IMR-90 (cell line): ENCODE measurements around the gene GOSR1. TPM values are rescaled to one million over a fixed set of nuclear protein-coding genes. Genes with fewer than 3 reads are reported as not detected.

Experiments
- ATAC-seq: fragments of 200-7000 bp; cut with Tn5 transposase; 2 replicates; pipeline ENCODE4 v1.9.1; 2020; ENCODE audit warnings: low read depth, mild to moderate bottlenecking, moderate library complexity
- BruUV-seq: library from RNA; stranded (reverse); fragments of 400-500 nt; replicated peaks from 2 replicates; lab custom pipeline; 2021; lab: Mats Ljungman, UMichigan
- CTCF ChIA-PET: fragments of 300-600 bp; formaldehyde crosslinking; extraction: SDS; loops from one replicate; lab custom pipeline; 2021; ENCODE audit warnings: antibody characterized with exemption; lab: Yijun Ruan, JAX
- POLR2A ChIA-PET: fragments of 300-600 bp; sonication (Branson Sonifier 250); formaldehyde crosslinking; loops from one replicate; lab custom pipeline; 2022; ENCODE audit warnings: antibody characterized with exemption; ENCODE audit not compliant: unreplicated experiment; lab: Charles Lee
- DNase-seq: peaks from one replicate; pipeline ENCODE4 v3.0.0; 2013
- H2AFZ ChIP-seq: replicated peaks from 2 replicates; pipeline ENCODE3; 2013; ENCODE audit warnings: low read length, mild to moderate bottlenecking; ENCODE audit not compliant: poor library complexity
- H2AK5ac ChIP-seq: 2 replicates; pipeline ENCODE4 v1.6.1; 2013; ENCODE audit warnings: low read depth, low read length, inconsistent platforms
- H2AK9ac ChIP-seq: replicated peaks from 2 replicates; pipeline ENCODE3; 2013; ENCODE audit warnings: mild to moderate bottlenecking, low read depth, low read length, moderate library complexity; ENCODE audit not compliant: poor library complexity
- H2BK120ac ChIP-seq: 2 replicates; pipeline ENCODE4 v1.6.1; 2013; ENCODE audit warnings: low read depth, low read length, inconsistent platforms
- H2BK15ac ChIP-seq: 3 replicates; pipeline ENCODE4 v1.6.1; 2013; ENCODE audit warnings: low read depth, low read length, inconsistent platforms
- H2BK20ac ChIP-seq: 2 replicates; pipeline ENCODE4 v1.6.1; 2013; ENCODE audit warnings: low read depth, mild to moderate bottlenecking, inconsistent platforms, low read length, moderate library complexity
- H2BK5ac ChIP-seq: 2 replicates; pipeline ENCODE4 v1.6.1; 2013; ENCODE audit warnings: mild to moderate bottlenecking, low read depth, low read length, inconsistent platforms; ENCODE audit not compliant: poor library complexity, severe bottlenecking
- H3K14ac ChIP-seq: replicated peaks from 2 replicates; pipeline ENCODE4 v1.6.1; 2013; ENCODE audit warnings: low read depth, low read length, inconsistent platforms
- H3K18ac ChIP-seq: 2 replicates; pipeline ENCODE4 v1.6.1; 2013; ENCODE audit warnings: low read depth, low read length, control low read depth
- H3K23ac ChIP-seq: 2 replicates; pipeline ENCODE4 v1.6.1; 2013; ENCODE audit warnings: low read depth, low read length, inconsistent platforms
- H3K27ac ChIP-seq: 2 replicates; pipeline ENCODE4 v1.5.1; 2013; ENCODE audit warnings: mild to moderate bottlenecking, control low read depth, low read length; ENCODE audit not compliant: insufficient read depth
- H3K27me3 ChIP-seq: 2 replicates; pipeline ENCODE4 v1.6.1; 2013; ENCODE audit warnings: low read length; ENCODE audit not compliant: control insufficient read depth, insufficient read depth
- H3K36me3 ChIP-seq: 2 replicates; pipeline ENCODE4 v1.6.1; 2013; ENCODE audit warnings: low read length, mixed read lengths; ENCODE audit not compliant: control insufficient read depth, insufficient read depth
- H3K4ac ChIP-seq: 2 replicates; pipeline ENCODE4 v1.6.1; 2013; ENCODE audit warnings: low read depth, low read length, inconsistent platforms
- H3K4me1 ChIP-seq: 2 replicates; pipeline ENCODE4 v1.6.1; 2013; ENCODE audit warnings: low read length, mixed read lengths; ENCODE audit not compliant: control insufficient read depth, insufficient read depth
- H3K4me2 ChIP-seq: 2 replicates; pipeline ENCODE4 v1.6.1; 2013; ENCODE audit warnings: low read depth, mild to moderate bottlenecking, control low read depth, low read length, moderate library complexity
- H3K4me3 ChIP-seq: 2 replicates; pipeline ENCODE4 v1.5.1; 2013; ENCODE audit warnings: low read depth, mild to moderate bottlenecking, control low read depth, low read length, moderate library complexity; ENCODE audit not compliant: insufficient read depth
- H3K56ac ChIP-seq: 2 replicates; pipeline ENCODE4 v1.6.1; 2013; ENCODE audit warnings: low read length, inconsistent platforms; ENCODE audit not compliant: insufficient read depth; ENCODE audit errors: extremely low read depth
- H3K79me1 ChIP-seq, 2 experiments: 2 replicates each; pipeline ENCODE4 v1.6.1; 2013; ENCODE audit warnings: low read length in 2 of 2, inconsistent platforms in 1 of 2, low read depth in 1 of 2
- H3K9ac ChIP-seq: 2 replicates; pipeline ENCODE4 v1.6.1; 2013; ENCODE audit warnings: low read depth, low read length, control low read depth
- H3K9me1 ChIP-seq: 2 replicates; pipeline ENCODE4 v1.6.1; 2013; ENCODE audit warnings: low read length, inconsistent platforms; ENCODE audit not compliant: insufficient read depth
- H3K9me3 ChIP-seq: 2 replicates; pipeline ENCODE4 v1.6.1; 2013; ENCODE audit warnings: low read length; ENCODE audit not compliant: control insufficient read depth, insufficient read depth
- H4K20me1 ChIP-seq: 2 replicates; pipeline ENCODE4 v1.6.1; 2013; ENCODE audit warnings: low read length, inconsistent platforms; ENCODE audit not compliant: insufficient read depth
- H4K5ac ChIP-seq: 2 replicates; pipeline ENCODE4 v1.6.1; 2013; ENCODE audit warnings: mild to moderate bottlenecking, low read depth, low read length, control low read depth
- H4K8ac ChIP-seq, 2 experiments: 2 replicates each; pipeline ENCODE4 v1.6.1; 2013; ENCODE audit warnings: low read depth in 2 of 2, low read length in 2 of 2, control low read depth in 1 of 2, inconsistent platforms in 1 of 2
- H4K91ac ChIP-seq: 2 replicates; pipeline ENCODE4 v1.6.1; 2013; ENCODE audit warnings: low read depth, low read length, inconsistent platforms; ENCODE audit not compliant: insufficient read depth
- POLR2A ChIP-seq: IDR thresholded peaks from 2 replicates; pipeline ENCODE4 v1.6.1; 2012; ENCODE audit warnings: mild to moderate bottlenecking, low read depth, low read length
- WGBS, 2 experiments: methylation state at CpG; one replicate each; pipeline versions ENCODE4 v1.1.5 to v1.1.7; 2013; ENCODE audit warnings: missing lambda C conversion rate in 2 of 2; ENCODE audit not compliant: insufficient read length in 1 of 2; ENCODE audit errors: extremely low coverage in 2 of 2; 5-methylcytosine and 5-hydroxymethylcytosine counted together
- dilution Hi-C: fragments of 300-500 bp; cut with HindIII; formaldehyde crosslinking; loops from one replicate; pipeline ENCODE4 v1.14.3; 2018; ENCODE audit warnings: low sequenced_read_pairs; ENCODE audit not compliant: unreplicated experiment
- in situ Hi-C: fragments of 300-500 bp; cut with MboI; formaldehyde crosslinking; loops from 3 replicates; pipeline ENCODE4 v1.14.3; 2019; ENCODE audit warnings: low sequenced_read_pairs, inconsistent platforms, mixed read lengths
- intact Hi-C: fragments of 100-400 bp; cut with micrococcal nuclease; formaldehyde crosslinking; loops from 2 replicates; pipeline ENCODE4 v1.10.0; 2022
- polyA plus RNA-seq, 3 experiments: library from polyadenylated mRNA; depleted of rRNA; stranded (reverse); fragments of >200 nt; gene quantifications; 2 replicates each; pipeline ENCODE4 v1.2.3, GENCODE V29; 2012; ENCODE audit warnings: low replicate concordance in 1 of 3
- total RNA-seq: library from RNA; depleted of rRNA; stranded (reverse); fragments of >200 nt; gene quantifications from 2 replicates; pipeline ENCODE4 v1.2.3, GENCODE V29; 2012

GOSR1 gene
- total and polyA plus RNA-seq, 2 of the 4 experiments (the other 2 are of a cell fraction) = 21.2 to 47.5 TPM

DNA sequence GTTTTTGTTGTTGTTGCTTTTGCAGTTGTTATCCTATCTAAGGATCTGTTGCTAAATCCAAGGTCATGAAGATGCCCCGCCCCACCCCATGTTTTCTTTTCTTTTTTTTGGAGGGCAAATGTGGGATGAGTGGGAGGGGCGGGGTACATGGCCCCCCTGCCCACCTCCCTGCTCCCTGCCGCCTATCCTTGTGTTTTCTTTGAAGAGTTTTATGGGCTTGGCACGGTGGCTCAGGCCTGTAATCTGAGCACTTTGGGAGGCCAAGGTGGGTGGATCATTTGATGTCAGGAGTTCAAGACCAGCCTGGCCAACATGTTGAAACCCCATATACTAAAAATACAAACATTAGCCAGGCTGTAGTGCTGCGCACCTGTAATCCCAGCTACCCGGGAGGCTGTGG is 18.8 kb upstream of the GOSR1 start:
- Histone ChIP-seq H2AK5ac (no peak overlapping the region), H4K20me1 (no peaks in the 10 kb centered on the region), H3K9me1 (no peaks in the 10 kb centered on the region), H4K5ac (no peak overlapping the region), H3K9ac (no peak overlapping the region), H3K23ac (no peak overlapping the region), H3K79me1 (no peaks in the 10 kb centered on the region; a peak in 1 of 4 replicates), H2BK20ac (no peak overlapping the region), H2BK120ac (no peak overlapping the region), H3K4me3 (no peak overlapping the region), H3K36me3 (peaks cover 12% of the 10 kb centered on the region), H3K56ac (no peak overlapping the region), H2BK5ac (no peak overlapping the region), H2AK9ac (no peak overlapping the region), H4K8ac (no peak overlapping the region), H2AFZ (no peak overlapping the region), H3K14ac (no peak overlapping the region), H3K18ac (no peak overlapping the region), H3K9me3 (no peaks in the 10 kb centered on the region), H2BK15ac (no peak overlapping the region), H3K27me3 (no peaks in the 10 kb centered on the region), H3K27ac (no peak overlapping the region), H3K4me2 (no peak overlapping the region), H3K4ac (no peak overlapping the region), H4K91ac (no peak overlapping the region), H3K4me1 (no peaks in the 10 kb centered on the region)
- DNase-seq (no peak), ATAC-seq (no peak)
- dilution Hi-C loops (no loop called here), in situ Hi-C loops (no loop called here), intact Hi-C loops (no loop called here)
- no TSS peak for BruUV-seq
- 100% methylated on average over 1 of the region's 6 CpGs; no CpG with 5 or more reads in 1 of the 2 experiments for WGBS, 2 experiments
- ChIA-PET POLR2A (no interaction called here), CTCF (no interaction called here)
- TF ChIP-seq POLR2A = no peak
